ENCODE results near the gene ABO. TPM values are rescaled to one million over a fixed set of nuclear protein-coding genes. Genes with fewer than 3 reads are reported as not detected.
"Not testable (repeated sequence)": the region's sequence is repeated elsewhere in the genome, so short reads cannot be mapped to it uniquely, and the experiment has no call there.

The ABO gene
- total and polyA plus RNA-seq, 4 donors = 0.28 to 2.9 (median 0.60) TPM

- DNase-seq (ENCODE audit: low read depth in 4 of 6, low spot score in 6 of 6); H3K4me3 ChIP-seq (ENCODE audit: low read depth, low read length); H3K27ac ChIP-seq (ENCODE audit: low read depth, low read length); H3K4me1 ChIP-seq (ENCODE audit: control insufficient read depth, insufficient read depth, low read length); H3K27me3 ChIP-seq (ENCODE audit: control insufficient read depth, insufficient read depth, low read length); H3K36me3 ChIP-seq (ENCODE audit: control insufficient read depth, insufficient read depth, low read length); H3K9me3 ChIP-seq (ENCODE audit: control insufficient read depth, insufficient read depth, low read length): not testable (repeated sequence)
- WGBS (ENCODE audit: insufficient coverage) = 73% methylated on average over 14 of the region's 19 CpGs
These were observed 56.7 kb downstream of the ABO start for GRCh38 chr9:133218049-133218975.

GRCh38 chr9:133217333-133217988 lies 57.5 kb downstream of the ABO start:
- H3K4me1 ChIP-seq (ENCODE audit: control insufficient read depth, insufficient read depth, low read length); H3K9me3 ChIP-seq (ENCODE audit: control insufficient read depth, insufficient read depth, low read length); H3K36me3 ChIP-seq (ENCODE audit: control insufficient read depth, insufficient read depth, low read length); H3K27me3 ChIP-seq (ENCODE audit: control insufficient read depth, insufficient read depth, low read length); H3K27ac ChIP-seq (ENCODE audit: low read depth, low read length); H3K4me3 ChIP-seq (ENCODE audit: low read depth, low read length); DNase-seq (ENCODE audit: low read depth in 4 of 6, low spot score in 6 of 6): not testable (repeated sequence)
- WGBS (ENCODE audit: insufficient coverage) = 33% methylated on average over 2 of the region's 12 CpGs

- WGBS (ENCODE audit: insufficient coverage) = 48% methylated on average over 2 of the region's 4 CpGs
- H3K27ac ChIP-seq (ENCODE audit: low read depth, low read length); H3K4me1 ChIP-seq (ENCODE audit: control insufficient read depth, insufficient read depth, low read length); H3K27me3 ChIP-seq (ENCODE audit: control insufficient read depth, insufficient read depth, low read length); H3K9me3 ChIP-seq (ENCODE audit: control insufficient read depth, insufficient read depth, low read length); H3K4me3 ChIP-seq (ENCODE audit: low read depth, low read length); H3K36me3 ChIP-seq (ENCODE audit: control insufficient read depth, insufficient read depth, low read length); DNase-seq (ENCODE audit: low read depth in 4 of 6, low spot score in 6 of 6): not testable (repeated sequence)
These were observed 60.7 kb downstream of the ABO start for GRCh38 chr9:133214276-133214675.

GRCh38 chr9:133210609-133211008 lies 64.4 kb downstream of the ABO start:
- no peak overlapping the region for H3K4me3 ChIP-seq (ENCODE audit: low read depth, low read length)
- H3K27ac ChIP-seq (ENCODE audit: low read depth, low read length) = no peak overlapping the region
- H3K4me1 ChIP-seq (ENCODE audit: control insufficient read depth, insufficient read depth, low read length) = no peaks in the 10 kb centered on the region
- H3K27me3 ChIP-seq (ENCODE audit: control insufficient read depth, insufficient read depth, low read length) = no peaks in the 10 kb centered on the region
- no peak for DNase-seq (ENCODE audit: low read depth in 4 of 6, low spot score in 6 of 6)
- WGBS (ENCODE audit: insufficient coverage) = 91% methylated on average over 6 of the region's 7 CpGs
- H3K9me3 ChIP-seq (ENCODE audit: control insufficient read depth, insufficient read depth, low read length) = no peaks in the 10 kb centered on the region
- no peaks in the 10 kb centered on the region for H3K36me3 ChIP-seq (ENCODE audit: control insufficient read depth, insufficient read depth, low read length)

- Histone ChIP-seq H3K4me3 (ENCODE audit: low read depth, low read length) (no peak overlapping the region), H3K27me3 (ENCODE audit: control insufficient read depth, insufficient read depth, low read length) (no peaks in the 10 kb centered on the region), H3K9me3 (ENCODE audit: control insufficient read depth, insufficient read depth, low read length) (no peaks in the 10 kb centered on the region), H3K27ac (ENCODE audit: low read depth, low read length) (no peak overlapping the region), H3K4me1 (ENCODE audit: control insufficient read depth, insufficient read depth, low read length) (no peaks in the 10 kb centered on the region), H3K36me3 (ENCODE audit: control insufficient read depth, insufficient read depth, low read length) (no peaks in the 10 kb centered on the region)
- 46% methylated on average over 7 of the region's 7 CpGs for WGBS (ENCODE audit: insufficient coverage)
- DNase-seq (ENCODE audit: low read depth in 4 of 6, low spot score in 6 of 6) = no peak
These were observed 64.8 kb downstream of the ABO start for GRCh38 chr9:133210202-133210532.

- H3K27ac ChIP-seq (ENCODE audit: low read depth, low read length); H3K27me3 ChIP-seq (ENCODE audit: control insufficient read depth, insufficient read depth, low read length); H3K9me3 ChIP-seq (ENCODE audit: control insufficient read depth, insufficient read depth, low read length); H3K4me3 ChIP-seq (ENCODE audit: low read depth, low read length); DNase-seq (ENCODE audit: low read depth in 4 of 6, low spot score in 6 of 6); H3K36me3 ChIP-seq (ENCODE audit: control insufficient read depth, insufficient read depth, low read length); H3K4me1 ChIP-seq (ENCODE audit: control insufficient read depth, insufficient read depth, low read length): not testable (repeated sequence)
- 83% methylated on average over 26 of the region's 29 CpGs for WGBS (ENCODE audit: insufficient coverage)
These were observed 65.4 kb downstream of the ABO start for GRCh38 chr9:133209327-133210201.

GRCh38 chr9:133208880-133209300 lies 66.1 kb downstream of the ABO start, which contains the start of gene OBP2B:
TSS of gene OBP2B (minus strand) at chr9:133209250. CDS start at chr9:133209199, 51 bp downstream.
- not testable (repeated sequence) for DNase-seq (ENCODE audit: low read depth in 4 of 6, low spot score in 6 of 6); H3K27me3 ChIP-seq (ENCODE audit: control insufficient read depth, insufficient read depth, low read length); H3K27ac ChIP-seq (ENCODE audit: low read depth, low read length); H3K9me3 ChIP-seq (ENCODE audit: control insufficient read depth, insufficient read depth, low read length); H3K36me3 ChIP-seq (ENCODE audit: control insufficient read depth, insufficient read depth, low read length); H3K4me3 ChIP-seq (ENCODE audit: low read depth, low read length); H3K4me1 ChIP-seq (ENCODE audit: control insufficient read depth, insufficient read depth, low read length)
- WGBS (ENCODE audit: insufficient coverage) = no CpG with 5 or more reads among the region's 18 CpGs

GRCh38 chr9:133208171-133208879 lies 66.7 kb downstream of the ABO start:
- WGBS (ENCODE audit: insufficient coverage) = 93% methylated on average over 5 of the region's 16 CpGs
- H3K27ac ChIP-seq (ENCODE audit: low read depth, low read length); H3K36me3 ChIP-seq (ENCODE audit: control insufficient read depth, insufficient read depth, low read length); H3K27me3 ChIP-seq (ENCODE audit: control insufficient read depth, insufficient read depth, low read length); DNase-seq (ENCODE audit: low read depth in 4 of 6, low spot score in 6 of 6); H3K4me1 ChIP-seq (ENCODE audit: control insufficient read depth, insufficient read depth, low read length); H3K4me3 ChIP-seq (ENCODE audit: low read depth, low read length); H3K9me3 ChIP-seq (ENCODE audit: control insufficient read depth, insufficient read depth, low read length): not testable (repeated sequence)

GRCh38 chr9:133207540-133208170 lies 67.3 kb downstream of the ABO start:
- no peak for DNase-seq (ENCODE audit: low read depth in 4 of 6, low spot score in 6 of 6)
- no peaks in the 10 kb centered on the region for H3K27me3 ChIP-seq (ENCODE audit: control insufficient read depth, insufficient read depth, low read length)

More at GRCh38 chr9:133207540-133208170, 67.3 kb downstream of the ABO start:
- Histone ChIP-seq H3K27ac (ENCODE audit: low read depth, low read length) (no peak overlapping the region), H3K36me3 (ENCODE audit: control insufficient read depth, insufficient read depth, low read length) (no peaks in the 10 kb centered on the region), H3K4me3 (ENCODE audit: low read depth, low read length) (no peak overlapping the region), H3K9me3 (ENCODE audit: control insufficient read depth, insufficient read depth, low read length) (no peaks in the 10 kb centered on the region), H3K4me1 (ENCODE audit: control insufficient read depth, insufficient read depth, low read length) (no peaks in the 10 kb centered on the region)
- WGBS (ENCODE audit: insufficient coverage) = 78% methylated on average over 14 of the region's 16 CpGs

Measured in spinal cord (tissue), 10 donors.